ENCODE data around the gene TST.

- TF ChIP-seq CTCF (optimal IDR thresholded peaks at IDR 0.05 in 1 of 3, IDR thresholded peaks at IDR 0.05 in 1 of 3, conservative IDR thresholded peaks at IDR 0.05 in 1 of 3; ENCODE audit: extremely low read depth in 1 of 3, insufficient read depth in 2 of 3, low read length in 3 of 3), result no peak
- TF ChIP-seq EZH2 (IDR thresholded peaks at IDR 0.05; ENCODE audit: low read length), result no peak
Observed at GRCh38 chr22:37011472-37011871, 7.8 kb downstream of the TST start.
